SK-N-SH (cell line): ENCODE data around the gene TMEM255B. TPM values are rescaled to one million over a fixed set of nuclear protein-coding genes. Genes with fewer than 3 reads are reported as not detected.

Experiments
- CTCF ChIA-PET: fragments of 300-600, 350-600 bp; formaldehyde crosslinking; extraction: SDS; loops from one replicate; lab custom pipeline; 2021; lab: Yijun Ruan, JAX
- POLR2A ChIA-PET: fragments of 350-600 bp; sonication (Branson Sonifier 250); formaldehyde crosslinking; extraction: SDS; loops from one replicate; lab custom pipeline; 2020; ENCODE audit warnings: antibody characterized with exemption, inconsistent platforms; lab: Yijun Ruan, JAX
- DNase-seq: peaks from one replicate; pipeline ENCODE4 v3.0.0; 2012
- H2AFZ ChIP-seq: fragments of 200-600 bp; sonication (generic); 2 replicates; pipeline ENCODE4 v1.8.1; 2016; ENCODE audit warnings: antibody characterized with exemption, mild to moderate bottlenecking, low read depth
- H3F3A ChIP-seq: fragments of 200-600 bp; sonication (generic); replicated peaks from 2 replicates; pipeline ENCODE3; 2016; ENCODE audit warnings: antibody characterized with exemption, mild to moderate bottlenecking; ENCODE audit not compliant: insufficient read depth
- H3K27ac ChIP-seq, 2 experiments: fragments of 200-500 bp in 1 of 2; fragments of 200-600 bp in 1 of 2; sonication (Bioruptor generic) in 1 of 2; sonication (generic), shearing (Covaris generic) in 1 of 2; 2 replicates each; pipeline versions ENCODE4 v1.5.1 to v1.6.1; 2014 to 2016; ENCODE audit warnings: low read depth in 2 of 2, inconsistent platforms in 1 of 2, low read length in 1 of 2, mild to moderate bottlenecking in 1 of 2, mixed read lengths in 1 of 2
- H3K27me3 ChIP-seq: fragments of 200-600 bp; sonication (generic), shearing (Covaris generic); 2 replicates; pipeline ENCODE4 v1.6.1; 2016; ENCODE audit warnings: mixed run types; ENCODE audit not compliant: insufficient read depth
- H3K36me3 ChIP-seq, 2 experiments: fragments of 200-500 bp in 1 of 2; fragments of 200-600 bp in 1 of 2; sonication (Bioruptor generic) in 1 of 2; sonication (generic) in 1 of 2; replicated peaks in 1 of 2; 2 replicates each; pipeline versions ENCODE3 to v1.5.1; 2014 to 2016; ENCODE audit warnings: low read length in 1 of 2, mild to moderate bottlenecking in 1 of 2; ENCODE audit not compliant: insufficient read depth in 2 of 2, control insufficient read depth in 1 of 2
- H3K4me1 ChIP-seq, 2 experiments: fragments of 200-500 bp in 1 of 2; fragments of 200-600 bp in 1 of 2; sonication (Bioruptor generic) in 1 of 2; sonication (generic), shearing (Covaris generic) in 1 of 2; 2 replicates each; pipeline versions ENCODE4 v1.5.1 to v1.6.1; 2014 to 2016; ENCODE audit warnings: low read depth in 1 of 2, low read length in 1 of 2, mixed run types in 1 of 2; ENCODE audit not compliant: insufficient read depth in 2 of 2, control insufficient read depth in 1 of 2
- H3K4me2 ChIP-seq: fragments of 200-600 bp; sonication (generic), shearing (Covaris generic); 2 replicates; pipeline ENCODE4 v1.6.1; 2017; ENCODE audit warnings: mixed run types
- H3K4me3 ChIP-seq, 2 experiments: fragments of 200-500 bp in 1 of 2; fragments of 200-600 bp in 1 of 2; sonication (Bioruptor generic) in 1 of 2; sonication (generic), shearing (Covaris generic) in 1 of 2; 2 replicates each; pipeline versions ENCODE4 v1.5.1 to v1.8.1; 2014 to 2016; ENCODE audit warnings: low read depth in 2 of 2, inconsistent platforms in 1 of 2, low read length in 1 of 2, mild to moderate bottlenecking in 1 of 2, mixed read lengths in 1 of 2, moderate library complexity in 1 of 2
- H3K79me2 ChIP-seq: fragments of 200-600 bp; sonication (generic); 2 replicates; pipeline ENCODE4 v1.8.1; 2017; ENCODE audit warnings: mild to moderate bottlenecking; ENCODE audit not compliant: insufficient read depth
- H3K9ac ChIP-seq: fragments of 200-600 bp; sonication (generic); 2 replicates; pipeline ENCODE4 v1.6.1; 2017; ENCODE audit warnings: mixed run types
- H3K9me2 ChIP-seq: fragments of 200-600 bp; sonication (generic); 2 replicates; pipeline ENCODE4 v1.6.1; 2017; ENCODE audit warnings: mixed run types
- H3K9me3 ChIP-seq: fragments of 200-600 bp; sonication (generic); 2 replicates; pipeline ENCODE4 v1.6.1; 2017; ENCODE audit warnings: mixed run types, mild to moderate bottlenecking, moderate library complexity
- H4K20me1 ChIP-seq: fragments of 200-600 bp; sonication (generic); 2 replicates; pipeline ENCODE4 v1.6.1; 2017; ENCODE audit warnings: mild to moderate bottlenecking, mixed run types; ENCODE audit not compliant: insufficient read depth
- CHD2 ChIP-seq: fragments of 150-350 bp; IDR thresholded peaks from 2 replicates; pipeline ENCODE4 v1.6.1; 2018; ENCODE audit warnings: low read length; ENCODE audit not compliant: partially characterized antibody
- ELF1 ChIP-seq: IDR thresholded peaks from 2 replicates; pipeline ENCODE4 v1.4.0; 2012
- FOSL2 ChIP-seq: IDR thresholded peaks from 2 replicates; pipeline ENCODE4 v1.4.0; 2012; ENCODE audit warnings: low read depth, mild to moderate bottlenecking, moderate library complexity, borderline replicate concordance
- FOXJ3 ChIP-seq: sonication (generic); formaldehyde crosslinking; IDR thresholded peaks from 2 replicates; pipeline ENCODE4 v1.5.1; 2020; ENCODE audit warnings: mild to moderate bottlenecking, missing genetic modification reagents
- GABPA ChIP-seq: IDR thresholded peaks from 2 replicates; pipeline ENCODE4 v1.4.0; 2012; ENCODE audit warnings: low read depth, mild to moderate bottlenecking
- GATA2 ChIP-seq: sonication (generic); formaldehyde crosslinking; IDR thresholded peaks from 2 replicates; pipeline ENCODE4 v1.5.0; 2020; ENCODE audit warnings: mild to moderate bottlenecking, missing genetic modification reagents
- MEF2A ChIP-seq: IDR thresholded peaks from 2 replicates; pipeline ENCODE4 v1.4.0; 2012; ENCODE audit warnings: low read depth, borderline replicate concordance
- NFIC ChIP-seq: IDR thresholded peaks from 2 replicates; pipeline ENCODE4 v1.4.0; 2012; ENCODE audit warnings: borderline replicate concordance
- POLR2AphosphoS5 ChIP-seq: IDR thresholded peaks from 2 replicates; pipeline ENCODE4 v1.6.1; 2012; ENCODE audit warnings: low read depth, low read length
- RAD21 ChIP-seq: IDR thresholded peaks from 2 replicates; pipeline ENCODE4 v1.6.1; 2012; ENCODE audit warnings: mild to moderate bottlenecking, low read length
- RCOR1 ChIP-seq: fragments of 150-350 bp; IDR thresholded peaks from 2 replicates; pipeline ENCODE4 v1.6.1; 2017; ENCODE audit warnings: antibody characterized with exemption, low read length
- RFX5 ChIP-seq: IDR thresholded peaks from 2 replicates; pipeline ENCODE4 v1.6.1; 2012; ENCODE audit warnings: mild to moderate bottlenecking, improper control_type of control experiment, low read length
- SIN3A ChIP-seq: IDR thresholded peaks from 2 replicates; pipeline ENCODE4 v1.6.1; 2012; ENCODE audit warnings: low read depth, mild to moderate bottlenecking, low read length, moderate library complexity, borderline replicate concordance
- TCF12 ChIP-seq: IDR thresholded peaks from 2 replicates; pipeline ENCODE4 v1.4.0; 2012
- TEAD4 ChIP-seq: IDR thresholded peaks from 2 replicates; pipeline ENCODE4 v1.4.0; 2012; ENCODE audit warnings: mild to moderate bottlenecking, borderline replicate concordance; ENCODE audit not compliant: insufficient read depth
- YY1 ChIP-seq: IDR thresholded peaks from 2 replicates; pipeline ENCODE4 v1.4.0; 2012; ENCODE audit warnings: low read depth, mild to moderate bottlenecking
- WGBS: methylation state at CpG from one replicate; pipeline ENCODE4 v1.1.6; 2017; ENCODE audit warnings: low lambda C conversion rate; 5-methylcytosine and 5-hydroxymethylcytosine counted together
- polyA plus RNA-seq, 3 experiments: library from polyadenylated mRNA; depleted of rRNA; stranded (reverse); fragments of >200 nt; gene quantifications; 2 replicates each; pipeline ENCODE4 v1.2.3, GENCODE V29; 2012
- TF ChIP-seq, protein P1 (sequence below): IDR thresholded peaks from 2 replicates; pipeline ENCODE4 v1.6.1; 2012; ENCODE audit warnings: mild to moderate bottlenecking, low read depth, low read length, moderate library complexity
- TF ChIP-seq, protein P2 (sequence below): IDR thresholded peaks from 2 replicates; pipeline ENCODE4; 2012
- TF ChIP-seq, protein P3 (sequence below): IDR thresholded peaks from 2 replicates; pipeline ENCODE4 v1.4.0; 2012; ENCODE audit warnings: low read depth, borderline replicate concordance

Gene TMEM255B
- polyA plus RNA-seq, 1 of the 3 experiments (the other 2 are of a cell fraction), result 14.8 TPM

DNA sequence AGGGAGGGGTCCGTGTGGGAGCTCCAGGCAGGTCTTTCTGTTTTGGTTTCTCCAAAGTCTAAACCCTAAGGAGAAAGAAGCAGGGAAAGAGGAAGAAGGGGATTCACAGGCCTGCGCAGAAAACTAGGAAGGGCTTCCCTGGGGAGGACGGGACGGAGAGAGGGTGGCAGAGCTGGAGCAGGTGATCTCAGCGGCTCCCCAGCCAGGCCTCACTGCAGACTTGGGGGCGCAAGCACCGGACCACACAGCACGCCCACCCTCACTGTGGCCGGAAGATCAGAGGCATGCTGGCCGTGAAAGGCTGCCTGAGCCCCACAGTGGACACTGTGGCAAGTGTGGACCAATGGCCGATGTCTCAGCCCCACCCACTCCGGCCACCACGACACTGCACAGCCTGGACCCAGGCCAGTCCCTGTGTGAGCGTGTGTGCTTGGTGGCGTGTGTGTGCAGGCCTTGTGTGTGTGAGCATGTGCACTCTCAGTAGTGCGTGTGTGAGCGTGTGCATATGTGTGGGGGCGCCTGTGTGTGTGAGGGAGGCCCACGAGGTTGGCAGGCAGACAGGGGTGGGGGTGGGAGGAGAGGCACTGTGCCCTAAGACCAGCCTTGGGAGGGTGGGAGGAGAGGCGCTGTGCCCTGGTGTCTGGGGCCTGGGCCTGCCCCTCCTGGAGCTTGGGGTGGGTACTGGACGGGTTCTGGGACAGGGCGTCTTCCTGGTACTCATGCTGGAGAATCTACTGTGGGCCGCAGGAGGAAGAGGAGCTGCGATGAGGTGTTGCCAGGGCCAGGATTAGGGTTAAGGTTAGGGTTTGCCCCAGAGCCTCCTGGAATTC is 15.4 kb upstream of the TMEM255B start:
- no peaks in the 10 kb centered on the region for H3K9me2 ChIP-seq
- no peaks in the 10 kb centered on the region for H3K9me3 ChIP-seq
- H3K27me3 ChIP-seq, result no peaks in the 10 kb centered on the region
- H4K20me1 ChIP-seq, result no peaks in the 10 kb centered on the region
- H3K9ac ChIP-seq, result no peak overlapping the region
- no peaks in the 10 kb centered on the region for H3F3A ChIP-seq
- no peak overlapping the region for H3K4me2 ChIP-seq
- H3K36me3 ChIP-seq, result no peaks in the 10 kb centered on the region
- no peak overlapping the region for H3K4me3 ChIP-seq
- 91% methylated on average over 18 of the region's 24 CpGs for WGBS
- no peak overlapping the region for H2AFZ ChIP-seq
- no peaks in the 10 kb centered on the region for H3K79me2 ChIP-seq
- peaks cover 0 to 34% of the 10 kb centered on the region in 2 experiments; a peak in 1 of 4 replicates for H3K4me1 ChIP-seq
- H3K27ac ChIP-seq, result no peak overlapping the region
- CTCF ChIA-PET, result no interaction called here
- no peak for TF ChIP-seq YY1
- no peak for TF ChIP-seq GABPA
- POLR2A ChIA-PET, result no interaction called here
- DNase-seq, result no peak

DNA sequence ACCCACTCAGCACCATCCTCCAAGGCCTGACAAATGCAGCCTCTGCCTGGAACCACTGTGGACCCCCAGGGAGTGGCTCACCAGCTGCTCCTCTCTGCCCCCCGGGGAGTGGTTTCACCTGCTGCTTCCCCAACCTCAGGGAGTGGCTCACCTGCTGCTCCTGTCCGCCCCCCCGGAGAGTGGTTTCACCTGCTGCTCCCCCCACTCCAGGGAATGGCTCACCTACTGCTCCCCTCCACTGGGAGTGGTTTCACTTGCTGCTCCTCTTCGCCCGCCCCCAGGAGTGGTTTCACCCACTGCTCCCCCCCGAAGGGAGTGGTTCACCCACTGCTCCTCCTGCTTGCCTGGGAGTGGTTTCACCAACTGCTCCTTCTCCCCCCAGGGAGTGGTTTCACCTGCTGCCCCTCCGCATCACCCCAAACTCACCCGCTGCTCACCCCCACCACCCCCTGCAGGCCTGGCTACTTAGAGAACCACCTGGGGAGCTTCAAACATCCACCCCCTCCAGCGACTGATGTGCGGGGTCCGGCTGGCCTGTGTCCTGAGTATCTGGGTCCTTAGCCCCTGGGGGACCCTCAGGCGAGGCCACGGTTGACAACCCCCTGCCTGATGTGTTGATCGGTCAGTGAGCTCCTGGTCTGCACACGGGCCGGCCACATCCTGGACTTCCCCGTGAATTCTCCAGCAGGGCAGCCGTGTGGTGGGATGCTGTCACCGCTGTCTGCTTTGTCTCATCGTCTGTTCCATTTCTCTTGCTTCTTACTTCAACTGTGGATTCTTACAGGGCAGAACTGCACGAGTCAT is 14.6 kb upstream of the TMEM255B start:
- H3K9me2 ChIP-seq, result no peaks in the 10 kb centered on the region
- no peaks in the 10 kb centered on the region for H3K9me3 ChIP-seq
- no peaks in the 10 kb centered on the region for H3F3A ChIP-seq
- DNase-seq, result no peak
- WGBS, result 90% methylated on average over 16 of the region's 21 CpGs
- no peaks in the 10 kb centered on the region for H3K79me2 ChIP-seq
- no peaks in the 10 kb centered on the region for H3K36me3 ChIP-seq
- ChIA-PET CTCF (no interaction called here), POLR2A (no interaction called here)
- H3K4me3 ChIP-seq, result no peak overlapping the region
- H3K27me3 ChIP-seq, result no peaks in the 10 kb centered on the region
- H3K4me1 ChIP-seq, result peaks cover 0 to 34% of the 10 kb centered on the region in 2 experiments; a peak in 1 of 4 replicates
- H3K27ac ChIP-seq, result no peak overlapping the region
- H4K20me1 ChIP-seq, result no peaks in the 10 kb centered on the region
- no peak overlapping the region for H3K4me2 ChIP-seq
- no peak overlapping the region for H3K9ac ChIP-seq
- no peak overlapping the region for H2AFZ ChIP-seq
- TF ChIP-seq, protein P1, sequence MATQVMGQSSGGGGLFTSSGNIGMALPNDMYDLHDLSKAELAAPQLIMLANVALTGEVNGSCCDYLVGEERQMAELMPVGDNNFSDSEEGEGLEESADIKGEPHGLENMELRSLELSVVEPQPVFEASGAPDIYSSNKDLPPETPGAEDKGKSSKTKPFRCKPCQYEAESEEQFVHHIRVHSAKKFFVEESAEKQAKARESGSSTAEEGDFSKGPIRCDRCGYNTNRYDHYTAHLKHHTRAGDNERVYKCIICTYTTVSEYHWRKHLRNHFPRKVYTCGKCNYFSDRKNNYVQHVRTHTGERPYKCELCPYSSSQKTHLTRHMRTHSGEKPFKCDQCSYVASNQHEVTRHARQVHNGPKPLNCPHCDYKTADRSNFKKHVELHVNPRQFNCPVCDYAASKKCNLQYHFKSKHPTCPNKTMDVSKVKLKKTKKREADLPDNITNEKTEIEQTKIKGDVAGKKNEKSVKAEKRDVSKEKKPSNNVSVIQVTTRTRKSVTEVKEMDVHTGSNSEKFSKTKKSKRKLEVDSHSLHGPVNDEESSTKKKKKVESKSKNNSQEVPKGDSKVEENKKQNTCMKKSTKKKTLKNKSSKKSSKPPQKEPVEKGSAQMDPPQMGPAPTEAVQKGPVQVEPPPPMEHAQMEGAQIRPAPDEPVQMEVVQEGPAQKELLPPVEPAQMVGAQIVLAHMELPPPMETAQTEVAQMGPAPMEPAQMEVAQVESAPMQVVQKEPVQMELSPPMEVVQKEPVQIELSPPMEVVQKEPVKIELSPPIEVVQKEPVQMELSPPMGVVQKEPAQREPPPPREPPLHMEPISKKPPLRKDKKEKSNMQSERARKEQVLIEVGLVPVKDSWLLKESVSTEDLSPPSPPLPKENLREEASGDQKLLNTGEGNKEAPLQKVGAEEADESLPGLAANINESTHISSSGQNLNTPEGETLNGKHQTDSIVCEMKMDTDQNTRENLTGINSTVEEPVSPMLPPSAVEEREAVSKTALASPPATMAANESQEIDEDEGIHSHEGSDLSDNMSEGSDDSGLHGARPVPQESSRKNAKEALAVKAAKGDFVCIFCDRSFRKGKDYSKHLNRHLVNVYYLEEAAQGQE, result no peak
- TF ChIP-seq NFIC, result no peak
- TF ChIP-seq, protein P2, sequence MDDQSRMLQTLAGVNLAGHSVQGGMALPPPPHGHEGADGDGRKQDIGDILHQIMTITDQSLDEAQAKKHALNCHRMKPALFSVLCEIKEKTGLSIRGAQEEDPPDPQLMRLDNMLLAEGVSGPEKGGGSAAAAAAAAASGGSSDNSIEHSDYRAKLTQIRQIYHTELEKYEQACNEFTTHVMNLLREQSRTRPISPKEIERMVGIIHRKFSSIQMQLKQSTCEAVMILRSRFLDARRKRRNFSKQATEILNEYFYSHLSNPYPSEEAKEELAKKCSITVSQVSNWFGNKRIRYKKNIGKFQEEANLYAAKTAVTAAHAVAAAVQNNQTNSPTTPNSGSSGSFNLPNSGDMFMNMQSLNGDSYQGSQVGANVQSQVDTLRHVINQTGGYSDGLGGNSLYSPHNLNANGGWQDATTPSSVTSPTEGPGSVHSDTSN, result no peak
- no peak for TF ChIP-seq GABPA
- no peak for TF ChIP-seq ELF1
- no peak for TF ChIP-seq TCF12
- TF ChIP-seq RAD21, result no peak
- no peak for TF ChIP-seq YY1
- no peak for TF ChIP-seq FOSL2
- no peak for TF ChIP-seq RCOR1
- TF ChIP-seq TEAD4, result no peak
- TF ChIP-seq SIN3A, result no peak
- TF ChIP-seq, protein P3, sequence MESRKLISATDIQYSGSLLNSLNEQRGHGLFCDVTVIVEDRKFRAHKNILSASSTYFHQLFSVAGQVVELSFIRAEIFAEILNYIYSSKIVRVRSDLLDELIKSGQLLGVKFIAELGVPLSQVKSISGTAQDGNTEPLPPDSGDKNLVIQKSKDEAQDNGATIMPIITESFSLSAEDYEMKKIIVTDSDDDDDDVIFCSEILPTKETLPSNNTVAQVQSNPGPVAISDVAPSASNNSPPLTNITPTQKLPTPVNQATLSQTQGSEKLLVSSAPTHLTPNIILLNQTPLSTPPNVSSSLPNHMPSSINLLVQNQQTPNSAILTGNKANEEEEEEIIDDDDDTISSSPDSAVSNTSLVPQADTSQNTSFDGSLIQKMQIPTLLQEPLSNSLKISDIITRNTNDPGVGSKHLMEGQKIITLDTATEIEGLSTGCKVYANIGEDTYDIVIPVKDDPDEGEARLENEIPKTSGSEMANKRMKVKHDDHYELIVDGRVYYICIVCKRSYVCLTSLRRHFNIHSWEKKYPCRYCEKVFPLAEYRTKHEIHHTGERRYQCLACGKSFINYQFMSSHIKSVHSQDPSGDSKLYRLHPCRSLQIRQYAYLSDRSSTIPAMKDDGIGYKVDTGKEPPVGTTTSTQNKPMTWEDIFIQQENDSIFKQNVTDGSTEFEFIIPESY, result no peak
- no peak for TF ChIP-seq GATA2 (CRISPR knock-in tag)
- no peak for TF ChIP-seq CHD2
- TF ChIP-seq MEF2A, result no peak
- no peak for TF ChIP-seq RFX5
- TF ChIP-seq FOXJ3 (CRISPR knock-in tag), result no peak
- no peak for TF ChIP-seq POLR2AphosphoS5
